ENCODE results near the gene NRXN3. TPM values are rescaled to one million over a fixed set of nuclear protein-coding genes. Genes with fewer than 3 reads are reported as not detected.

NRXN3 gene
- polyA plus RNA-seq, 1 donor (not counting 4 experiments of a cell fraction or from before 2014, with no cell fraction given) = 0.89 TPM

GRCh38 chr14:78440356-78440894, 270.3 kb downstream of the NRXN3 start:
- Histone ChIP-seq H3K27me3 (ENCODE audit: control insufficient read depth, extremely low read depth, insufficient read depth, low read length) (no peaks in the 10 kb centered on the region), H3K79me2 (ENCODE audit: control insufficient read depth, insufficient read depth, low read length) (no peaks in the 10 kb centered on the region), H3K9me3 (ENCODE audit: control insufficient read depth, low read depth, low read length) (no peaks in the 10 kb centered on the region), H3K36me3 (ENCODE audit: control insufficient read depth in 2 of 2, extremely low read depth in 1 of 2, insufficient read depth in 2 of 2, low read length in 2 of 2) (no peaks in the 10 kb centered on the region), H4K20me1 (ENCODE audit: control insufficient read depth, extremely low read depth, insufficient read depth, low read length) (no peaks in the 10 kb centered on the region), H3K9me1 (ENCODE audit: control insufficient read depth, extremely low read depth, insufficient read depth, low read length) (no peaks in the 10 kb centered on the region), H3K4me2 (ENCODE audit: control insufficient read depth, extremely low read depth, insufficient read depth, low read depth, low read length) (no peak overlapping the region), H3K27ac (ENCODE audit: control insufficient read depth, insufficient read depth, low read length) (no peak overlapping the region), H2AFZ (ENCODE audit: control insufficient read depth, low read length) (no peak overlapping the region), H3K4me3 (ENCODE audit: control insufficient read depth in 2 of 3, extremely low read depth in 1 of 3, insufficient read depth in 2 of 3, low read depth in 1 of 3, low read length in 3 of 3) (no peak overlapping the region), H3K4me1 (ENCODE audit: control insufficient read depth, extremely low read depth, insufficient read depth, low read length) (no peaks in the 10 kb centered on the region), H3K9ac (ENCODE audit: control insufficient read depth, extremely low read depth, insufficient read depth, low read length) (no peak overlapping the region)
- TF ChIP-seq CTCF (optimal IDR thresholded peaks at IDR 0.05 in 1 of 3, IDR thresholded peaks at IDR 0.05 in 1 of 3, conservative IDR thresholded peaks at IDR 0.05 in 1 of 3; ENCODE audit: extremely low read depth in 1 of 3, insufficient read depth in 2 of 3, low read length in 3 of 3) (no peak), EZH2 (IDR thresholded peaks at IDR 0.05; ENCODE audit: low read length) (no peak)
- FAIRE-seq = no peak
- dilution Hi-C loops (cut with MboI; ENCODE audit: extremely low pct_ligation_motif_present, low sequenced_read_pairs) = no loop called here
- no peak for DNase-seq (ENCODE audit: low read depth, low spot score)

- dilution Hi-C loops (cut with MboI; ENCODE audit: extremely low pct_ligation_motif_present, low sequenced_read_pairs) = no loop called here
Measured at GRCh38 chr14:78443834-78444233, 273.7 kb downstream of the NRXN3 start.

More at GRCh38 chr14:78443834-78444233, 273.7 kb downstream of the NRXN3 start:
- H3K9me3 ChIP-seq (ENCODE audit: control insufficient read depth, low read depth, low read length) = no peaks in the 10 kb centered on the region
- TF ChIP-seq EZH2 (IDR thresholded peaks at IDR 0.05; ENCODE audit: low read length) = no peak
- no peak for TF ChIP-seq CTCF (optimal IDR thresholded peaks at IDR 0.05 in 1 of 3, IDR thresholded peaks at IDR 0.05 in 1 of 3, conservative IDR thresholded peaks at IDR 0.05 in 1 of 3; ENCODE audit: extremely low read depth in 1 of 3, insufficient read depth in 2 of 3, low read length in 3 of 3)
- no peak overlapping the region for H2AFZ ChIP-seq (ENCODE audit: control insufficient read depth, low read length)
- H3K27ac ChIP-seq (ENCODE audit: control insufficient read depth, insufficient read depth, low read length) = no peak overlapping the region
- FAIRE-seq (no peak), DNase-seq (ENCODE audit: low read depth, low spot score) (no peak)
- no peaks in the 10 kb centered on the region for H3K36me3 ChIP-seq (ENCODE audit: control insufficient read depth in 2 of 2, extremely low read depth in 1 of 2, insufficient read depth in 2 of 2, low read length in 2 of 2)
- H3K4me3 ChIP-seq (ENCODE audit: control insufficient read depth in 2 of 3, extremely low read depth in 1 of 3, insufficient read depth in 2 of 3, low read depth in 1 of 3, low read length in 3 of 3) = no peak overlapping the region
- H3K9me1 ChIP-seq (ENCODE audit: control insufficient read depth, extremely low read depth, insufficient read depth, low read length) = no peaks in the 10 kb centered on the region
- H3K4me2 ChIP-seq (ENCODE audit: control insufficient read depth, extremely low read depth, insufficient read depth, low read depth, low read length) = no peak overlapping the region
- no peaks in the 10 kb centered on the region for H3K27me3 ChIP-seq (ENCODE audit: control insufficient read depth, extremely low read depth, insufficient read depth, low read length)
- no peak overlapping the region for H3K9ac ChIP-seq (ENCODE audit: control insufficient read depth, extremely low read depth, insufficient read depth, low read length)
- H3K79me2 ChIP-seq (ENCODE audit: control insufficient read depth, insufficient read depth, low read length) = no peaks in the 10 kb centered on the region
- H4K20me1 ChIP-seq (ENCODE audit: control insufficient read depth, extremely low read depth, insufficient read depth, low read length) = no peaks in the 10 kb centered on the region
- no peaks in the 10 kb centered on the region for H3K4me1 ChIP-seq (ENCODE audit: control insufficient read depth, extremely low read depth, insufficient read depth, low read length)
